Heart right ventricle (tissue), 16 donors: ENCODE data around the gene SPARC. TPM values are rescaled to one million over a fixed set of nuclear protein-coding genes. Genes with fewer than 3 reads are reported as not detected.
A peak's percentile ranks its signal among the peaks of the same experiment; 100 is the strongest.
"Not testable (repeated sequence)": the region's sequence is repeated elsewhere in the genome, so short reads cannot be mapped to it uniquely, and the experiment has no call there.

Source experiments
- ATAC-seq, 8 donors: fragments of 200-7000 bp; cut with Tn5 transposase; one replicate each; pipeline ENCODE4 v1.9.1; 2020; ENCODE audit warnings: mild to moderate bottlenecking in 8 of 8, moderate library complexity in 8 of 8, moderate number of reproducible peaks in 1 of 8
- DNase-seq, 2 donors: peaks; one replicate each; pipeline ENCODE4 v3.0.0-alpha.2; 2020
- H3K27ac ChIP-seq, 10 donors: fragments of 200-600 bp; sonication (generic) in 2 of 10; one replicate each; pipeline versions ENCODE4 v1.5.0 to v1.8.0; 2020 to 2022; ENCODE audit warnings: mild to moderate bottlenecking in 3 of 10
- H3K27me3 ChIP-seq, 7 donors: fragments of 200-600 bp; one replicate each; pipeline ENCODE4 v1.8.0; 2021 to 2022; ENCODE audit warnings: mild to moderate bottlenecking in 2 of 7
- H3K36me3 ChIP-seq, 9 donors: fragments of 200-600 bp; sonication (generic) in 1 of 9; one replicate each; pipeline versions ENCODE4 v1.5.0 to v1.8.0; 2020 to 2022; ENCODE audit warnings: mild to moderate bottlenecking in 2 of 9
- H3K4me1 ChIP-seq, 9 donors: fragments of 200-600 bp; sonication (generic) in 1 of 9; one replicate each; pipeline versions ENCODE4 v1.5.0 to v1.8.0; 2020 to 2022; ENCODE audit warnings: mild to moderate bottlenecking in 4 of 9
- H3K4me3 ChIP-seq, 10 donors: fragments of 200-600 bp; sonication (generic) in 2 of 10; one replicate each; pipeline versions ENCODE4 v1.5.0 to v1.8.0; 2020 to 2022; ENCODE audit warnings: mild to moderate bottlenecking in 7 of 10, moderate library complexity in 2 of 10
- H3K9me3 ChIP-seq, 11 donors: fragments of 200-600 bp in 10 of 11; sonication (generic) in 2 of 11; one replicate each; pipeline versions ENCODE4 v1.5.0 to v1.8.0; 2013 to 2022; ENCODE audit warnings: mild to moderate bottlenecking in 2 of 11, control low read depth in 1 of 11, moderate library complexity in 1 of 11
- WGBS, 2 donors: extraction: QIAGEN DNeasy Blood & Tissue Kit; methylation state at CpG; one replicate each; pipeline ENCODE4 v1.1.7; 2013; ENCODE audit warnings: inconsistent platforms in 1 of 2; 5-methylcytosine and 5-hydroxymethylcytosine counted together
- intact Hi-C, 10 donors: fragments of 100-400 bp; cut with DNase I; formaldehyde crosslinking; loops; one replicate each; pipeline versions ENCODE4 v1.11.1 to v1.14.2; 2022
- polyA plus RNA-seq, 2 donors: library from polyadenylated mRNA; stranded (reverse); fragments of 200-250 nt; gene quantifications; one replicate each; pipeline ENCODE4 v1.2.3, GENCODE V29; 2013
- total RNA-seq, 10 donors: library from RNA; stranded (reverse); fragmentation: NEBNext Ultra II Directional in 3 of 10; extraction: Animal tissue kit (Norgen Biotek cat#: 25700) in 3 of 10; gene quantifications; one replicate each; pipeline versions ENCODE4 v1.2.1 to v1.2.4, GENCODE V29; 2021 to 2023
- TF ChIP-seq, protein P1 (sequence below), 9 donors: fragments of 200-600 bp; sonication (generic) in 2 of 9; IDR thresholded peaks; one replicate each; pipeline versions ENCODE4 v1.5.0 to v1.8.0; 2021 to 2022; ENCODE audit warnings: antibody characterized with exemption in 9 of 9, mild to moderate bottlenecking in 5 of 9, moderate library complexity in 1 of 9
- donor health status: Arrhythmogenic right ventricular cardiomyopathy.
- donor health status: ischemic (EF 13 %, LVEDD 7.1; RV severe dilation, severe dysfunction).
- donor health status: healthy with polysubstance abuse.
- donor health status: DM: no; HTN: yes; CAD: no.
- donor health status: DM: no; HTN: no; CAD: no.
- donor health status: ischemic (EF 25% LVEDD 6.9; RV normal size, moderate dysfunction).
- donor health status: ischemic (EF 25% LVEDD 5.7; RV mildly dilated, moderate dysfunction).
- donor health status: healthy.
- donor health status: DM: yes; HTN: yes; CAD: no.
- donor health status: Ischemic cardiomyopathy.
- donor health status: ischemic (EF 35%, LVEDD 5.7; RV mildly dilated, moderate dysfunction).
- donor health status: nonischemic (EF 11% LVEDD 7.7; RV severe dilation, severe dysfunction).
- donor health status: DM: yes; HTN: yes; CAD: no.
- donor health status: PGD.
- donor health status: ischemic (EF 29% LVEDD 5.4; RV normal size, mild dysfunction).
- donor health status: nonischemic (EF 23%, LVEDD 6.1; RV moderate dilation, normal function).

SPARC gene
- total and polyA plus RNA-seq, 12 donors, result 144 to 1,135 (median 456) TPM

GRCh38 chr5:151683444-151683843 is 3.3 kb downstream of the SPARC start:
- Histone ChIP-seq H3K27ac (peak overlapping the region in 8 of 10 donors; percentile 87 to 95 (median 92)), H3K4me1 (peaks cover 14 to 79% (median 68%) of the 10 kb centered on the region in 9 donors), H3K27me3 (peaks cover 0 to 10% (median 0%) of the 10 kb centered on the region in 7 donors), H3K4me3 (peak overlapping the region; percentile 6 to 78 (median 70)), H3K9me3 (no peaks in the 10 kb centered on the region), H3K36me3 (peaks cover 0 to 30% (median 0%) of the 10 kb centered on the region in 9 donors)
- TF ChIP-seq, protein P1, sequence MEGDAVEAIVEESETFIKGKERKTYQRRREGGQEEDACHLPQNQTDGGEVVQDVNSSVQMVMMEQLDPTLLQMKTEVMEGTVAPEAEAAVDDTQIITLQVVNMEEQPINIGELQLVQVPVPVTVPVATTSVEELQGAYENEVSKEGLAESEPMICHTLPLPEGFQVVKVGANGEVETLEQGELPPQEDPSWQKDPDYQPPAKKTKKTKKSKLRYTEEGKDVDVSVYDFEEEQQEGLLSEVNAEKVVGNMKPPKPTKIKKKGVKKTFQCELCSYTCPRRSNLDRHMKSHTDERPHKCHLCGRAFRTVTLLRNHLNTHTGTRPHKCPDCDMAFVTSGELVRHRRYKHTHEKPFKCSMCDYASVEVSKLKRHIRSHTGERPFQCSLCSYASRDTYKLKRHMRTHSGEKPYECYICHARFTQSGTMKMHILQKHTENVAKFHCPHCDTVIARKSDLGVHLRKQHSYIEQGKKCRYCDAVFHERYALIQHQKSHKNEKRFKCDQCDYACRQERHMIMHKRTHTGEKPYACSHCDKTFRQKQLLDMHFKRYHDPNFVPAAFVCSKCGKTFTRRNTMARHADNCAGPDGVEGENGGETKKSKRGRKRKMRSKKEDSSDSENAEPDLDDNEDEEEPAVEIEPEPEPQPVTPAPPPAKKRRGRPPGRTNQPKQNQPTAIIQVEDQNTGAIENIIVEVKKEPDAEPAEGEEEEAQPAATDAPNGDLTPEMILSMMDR (IDR thresholded peaks at IDR 0.05), result no peak
- WGBS, 2 donors, result 43 to 67% methylated on average over 5 of the region's 5 CpGs
- intact Hi-C loops, result loop anchor here in 1 of 10 donors (2.0 kb wide), 1 partner anchor 19 kb away; no protein-coding TSS in a partner anchor
- DNase-seq (no peak), ATAC-seq (no peak)

DNA sequence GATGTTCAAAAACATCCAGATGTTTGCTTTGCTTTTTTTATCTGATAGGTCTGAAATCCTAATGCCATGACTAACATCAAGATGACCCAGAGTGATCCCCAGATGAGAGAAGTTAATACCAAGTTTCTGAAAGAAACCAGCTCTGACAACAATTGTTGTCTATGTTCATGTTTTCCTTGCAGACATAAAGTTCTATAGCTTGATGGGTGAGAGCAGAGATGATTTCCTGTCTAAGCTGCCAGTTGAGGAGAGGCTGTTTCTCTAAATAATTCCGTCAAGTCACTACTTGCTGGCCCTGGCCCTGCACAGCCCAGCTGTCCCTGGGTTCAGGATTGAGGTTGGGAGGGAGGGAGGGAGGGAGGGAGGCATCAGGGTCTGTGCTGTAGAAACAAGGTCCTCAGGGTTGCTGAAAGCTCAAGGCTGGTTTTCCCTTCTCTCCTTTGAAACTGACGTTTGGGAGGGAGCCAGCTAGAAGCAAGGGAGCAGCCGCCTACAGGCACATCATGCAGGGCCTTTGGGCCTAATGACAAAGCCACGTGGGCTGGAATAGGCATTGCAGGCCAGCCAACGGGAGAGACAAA is 3.9 kb downstream of the SPARC start:
- no peaks in the 10 kb centered on the region for H3K9me3 ChIP-seq
- intact Hi-C loops, result loop anchor here in 1 of 10 donors (2.0 kb wide), 1 partner anchor 18 kb away; no protein-coding TSS in a partner anchor
- H3K36me3 ChIP-seq, result peaks cover 0 to 30% (median 0%) of the 10 kb centered on the region in 9 donors
- TF ChIP-seq, protein P1 (IDR thresholded peaks at IDR 0.05), result no peak
- peak overlapping the region; percentile 54 to 95 (median 90) for H3K27ac ChIP-seq
- H3K4me3 ChIP-seq, result peak overlapping the region; percentile 6 to 78 (median 70)
- ATAC-seq (peak in 1 of 8 donors; percentile 4), DNase-seq (peak in 1 of 2 donors; percentile 31)
- H3K27me3 ChIP-seq, result peaks cover 0 to 10% (median 0%) of the 10 kb centered on the region in 7 donors
- H3K4me1 ChIP-seq, result peaks cover 14 to 81% (median 74%) of the 10 kb centered on the region in 9 donors
- WGBS, 2 donors, result 30 to 34% methylated on average over 5 of the region's 5 CpGs

DNA sequence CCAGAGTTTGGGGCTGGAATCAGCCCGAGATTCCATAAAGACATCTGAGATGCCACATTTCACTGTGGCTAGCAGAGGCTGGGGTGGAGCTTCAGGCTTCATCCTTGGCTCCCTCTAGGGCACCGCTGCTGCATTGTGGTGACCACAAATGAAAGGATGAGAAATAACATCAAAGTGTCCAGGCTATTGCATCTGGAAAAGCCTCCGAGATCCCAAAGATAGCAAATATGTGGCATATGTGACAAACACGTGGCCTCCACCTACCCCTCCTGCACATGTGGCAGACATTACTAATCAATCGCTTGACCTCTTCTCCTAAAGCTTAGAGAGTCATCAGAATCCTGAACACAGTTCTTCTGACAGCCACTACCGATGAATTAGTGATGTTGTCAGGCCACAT is 4.5 kb downstream of the SPARC start:
- H3K4me3 ChIP-seq, result peak overlapping the region in 9 of 10 donors; percentile 6 to 78 (median 69)
- 59 to 68% methylated on average over 6 of the region's 6 CpGs for WGBS, 2 donors
- ATAC-seq (no peak), DNase-seq (no peak)
- intact Hi-C loops, result loop anchor here in 1 of 10 donors (2.0 kb wide), 1 partner anchor 17 kb away; no protein-coding TSS in a partner anchor
- peaks cover 16 to 81% (median 74%) of the 10 kb centered on the region in 9 donors for H3K4me1 ChIP-seq
- peaks cover 0 to 10% (median 0%) of the 10 kb centered on the region in 7 donors for H3K27me3 ChIP-seq
- H3K36me3 ChIP-seq, result peaks cover 0 to 30% (median 0%) of the 10 kb centered on the region in 9 donors
- no peaks in the 10 kb centered on the region for H3K9me3 ChIP-seq
- TF ChIP-seq, protein P1 (IDR thresholded peaks at IDR 0.05), result no peak
- H3K27ac ChIP-seq, result peak overlapping the region; percentile 54 to 95 (median 90)

- ATAC-seq, result peak in 2 of 8 donors; percentile 2 to 11
- peaks cover 21 to 89% (median 85%) of the 10 kb centered on the region in 9 donors for H3K4me1 ChIP-seq
- H3K36me3 ChIP-seq, result peaks cover 0 to 34% (median 0%) of the 10 kb centered on the region in 9 donors
- DNase-seq, result peak in 1 of 2 donors; percentile 54
- WGBS, 2 donors, result 44 to 50% methylated on average over 5 of the region's 5 CpGs
- H3K27me3 ChIP-seq, result peaks cover 0 to 1% (median 0%) of the 10 kb centered on the region in 7 donors
- intact Hi-C loops, result no loop called here
- H3K27ac ChIP-seq, result peak overlapping the region; percentile 54 to 95 (median 90)
- peak overlapping the region in 7 of 10 donors; percentile 65 to 78 (median 70) for H3K4me3 ChIP-seq
- H3K9me3 ChIP-seq, result no peaks in the 10 kb centered on the region
- TF ChIP-seq, protein P1 (IDR thresholded peaks at IDR 0.05), result no peak
These were observed 5.7 kb downstream of the SPARC start for GRCh38 chr5:151680944-151681427.

DNA sequence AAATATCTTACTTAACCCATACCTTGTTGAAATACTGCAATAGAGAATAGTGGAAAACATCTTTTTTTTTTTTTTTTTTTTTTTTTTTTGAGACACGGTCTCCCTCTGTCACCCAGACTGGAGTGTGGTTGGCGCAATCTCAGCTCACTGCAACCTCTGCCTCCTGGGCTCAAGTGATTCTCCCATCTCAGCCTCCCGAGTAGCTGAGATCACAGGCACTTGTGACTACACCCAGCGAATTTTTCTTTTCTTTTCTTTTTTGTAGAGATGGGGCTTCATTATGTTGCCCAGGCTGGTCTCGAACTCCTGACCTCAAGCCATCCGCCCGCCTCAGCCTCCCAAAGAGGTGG is 6.6 kb downstream of the SPARC start:
- Histone ChIP-seq H3K27ac (peak overlapping the region; percentile 54 to 95 (median 90)), H3K4me3 (peak overlapping the region in 5 of 10 donors; percentile 28 to 78 (median 69)), H3K36me3 (peaks cover 0 to 43% (median 0%) of the 10 kb centered on the region in 9 donors), H3K4me1 (peaks cover 29 to 98% (median 93%) of the 10 kb centered on the region in 9 donors)
- ATAC-seq, intact Hi-C loops, H3K9me3 ChIP-seq, H3K27me3 ChIP-seq, DNase-seq: not testable (repeated sequence)
- 68 to 73% methylated on average over 7 of the region's 7 CpGs for WGBS, 2 donors
